Measurements from ENCODE around the gene CYTH1. TPM values are rescaled to one million over a fixed set of nuclear protein-coding genes. Genes with fewer than 3 reads are reported as not detected.
A peak's percentile ranks its signal among the peaks of the same experiment; 100 is the strongest.

CYTH1 gene
- total RNA-seq, 1 donor from 2014 or later = 28.9 TPM

- H3K4me3 ChIP-seq = peak overlapping the region; percentile 61
- H3K4me1 ChIP-seq = peaks cover 92% of the 10 kb centered on the region
- no peaks in the 10 kb centered on the region for H3K9me3 ChIP-seq (replicated peaks)
- intact Hi-C loops (cut with micrococcal nuclease) = no loop called here
- no peak for DNase-seq
- H3K27me3 ChIP-seq (ENCODE audit: low read depth) = no peaks in the 10 kb centered on the region
- no peaks in the 10 kb centered on the region for H3K36me3 ChIP-seq
- TF ChIP-seq, protein P1, sequence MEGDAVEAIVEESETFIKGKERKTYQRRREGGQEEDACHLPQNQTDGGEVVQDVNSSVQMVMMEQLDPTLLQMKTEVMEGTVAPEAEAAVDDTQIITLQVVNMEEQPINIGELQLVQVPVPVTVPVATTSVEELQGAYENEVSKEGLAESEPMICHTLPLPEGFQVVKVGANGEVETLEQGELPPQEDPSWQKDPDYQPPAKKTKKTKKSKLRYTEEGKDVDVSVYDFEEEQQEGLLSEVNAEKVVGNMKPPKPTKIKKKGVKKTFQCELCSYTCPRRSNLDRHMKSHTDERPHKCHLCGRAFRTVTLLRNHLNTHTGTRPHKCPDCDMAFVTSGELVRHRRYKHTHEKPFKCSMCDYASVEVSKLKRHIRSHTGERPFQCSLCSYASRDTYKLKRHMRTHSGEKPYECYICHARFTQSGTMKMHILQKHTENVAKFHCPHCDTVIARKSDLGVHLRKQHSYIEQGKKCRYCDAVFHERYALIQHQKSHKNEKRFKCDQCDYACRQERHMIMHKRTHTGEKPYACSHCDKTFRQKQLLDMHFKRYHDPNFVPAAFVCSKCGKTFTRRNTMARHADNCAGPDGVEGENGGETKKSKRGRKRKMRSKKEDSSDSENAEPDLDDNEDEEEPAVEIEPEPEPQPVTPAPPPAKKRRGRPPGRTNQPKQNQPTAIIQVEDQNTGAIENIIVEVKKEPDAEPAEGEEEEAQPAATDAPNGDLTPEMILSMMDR (IDR thresholded peaks at IDR 0.05; ENCODE audit: borderline replicate concordance) = no peak
- peak overlapping the region; percentile 73 for H3K27ac ChIP-seq (replicated peaks)
These were observed 58.1 kb downstream of the CYTH1 start for GRCh38 chr17:78723957-78724356.

GRCh38 chr17:78723001-78723796 lies 58.9 kb downstream of the CYTH1 start:
- Histone ChIP-seq H3K4me1 (peaks cover 99% of the 10 kb centered on the region), H3K4me3 (peak overlapping the region; percentile 61), H3K27me3 (ENCODE audit: low read depth) (no peaks in the 10 kb centered on the region), H3K36me3 (no peaks in the 10 kb centered on the region), H3K9me3 (replicated peaks) (no peaks in the 10 kb centered on the region), H3K27ac (replicated peaks) (peak overlapping the region; percentile 73)
- TF ChIP-seq, protein P1 (IDR thresholded peaks at IDR 0.05; ENCODE audit: borderline replicate concordance) = no peak
- intact Hi-C loops (cut with micrococcal nuclease) = no loop called here
- DNase-seq = peak; percentile 41

GRCh38 chr17:78722246-78722761 lies 59.8 kb downstream of the CYTH1 start:
- Histone ChIP-seq H3K27ac (replicated peaks) (peak overlapping the region; percentile 73), H3K9me3 (replicated peaks) (no peaks in the 10 kb centered on the region), H3K4me3 (peak overlapping the region; percentile 61), H3K27me3 (ENCODE audit: low read depth) (no peaks in the 10 kb centered on the region), H3K36me3 (no peaks in the 10 kb centered on the region), H3K4me1 (peaks cover 98% of the 10 kb centered on the region)
- intact Hi-C loops (cut with micrococcal nuclease) = no loop called here
- TF ChIP-seq, protein P1 (IDR thresholded peaks at IDR 0.05; ENCODE audit: borderline replicate concordance) = no peak
- DNase-seq = peak; percentile 41

GRCh38 chr17:78719630-78720298 lies 62.3 kb downstream of the CYTH1 start:
- H3K27ac ChIP-seq (replicated peaks) = no peak overlapping the region
- no peaks in the 10 kb centered on the region for H3K36me3 ChIP-seq
- TF ChIP-seq, protein P1 (IDR thresholded peaks at IDR 0.05; ENCODE audit: borderline replicate concordance) = no peak
- no peaks in the 10 kb centered on the region for H3K27me3 ChIP-seq (ENCODE audit: low read depth)
- peaks cover 98% of the 10 kb centered on the region for H3K4me1 ChIP-seq
- intact Hi-C loops (cut with micrococcal nuclease) = no loop called here
- no peak overlapping the region for H3K4me3 ChIP-seq
- DNase-seq = no peak
- no peaks in the 10 kb centered on the region for H3K9me3 ChIP-seq (replicated peaks)

DNA sequence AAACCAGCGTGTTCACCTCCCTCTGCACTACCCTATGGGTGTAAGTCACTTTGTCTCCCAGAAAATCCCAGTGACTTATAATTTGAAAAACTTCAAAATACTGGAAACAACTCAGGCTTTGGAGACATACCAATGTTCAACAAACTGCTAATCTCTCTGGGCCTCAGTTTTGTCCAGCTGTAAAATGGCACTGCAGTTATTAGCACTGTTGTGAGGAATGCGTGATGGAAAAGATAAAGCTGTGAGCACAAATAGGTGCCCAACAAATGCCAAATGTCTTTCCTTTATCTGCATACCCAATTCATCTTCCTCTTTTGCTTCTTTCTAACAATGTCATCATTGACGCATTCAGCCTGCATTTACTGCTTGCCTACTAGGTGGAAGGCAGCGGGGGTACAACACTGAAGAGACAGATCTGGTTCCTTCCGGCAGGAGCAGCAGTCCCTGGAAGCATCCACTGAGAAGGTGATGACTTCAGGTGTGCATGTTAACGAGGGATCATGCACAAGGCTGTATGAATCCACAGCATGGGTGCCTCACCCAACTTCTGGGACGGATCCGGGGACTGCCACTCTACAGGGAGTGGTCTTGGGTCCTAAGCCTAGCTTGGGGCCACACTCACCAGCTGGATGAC lies 63.4 kb downstream of the CYTH1 start:
- no peak overlapping the region for H3K27ac ChIP-seq (replicated peaks)
- intact Hi-C loops (cut with micrococcal nuclease) = no loop called here
- H3K4me1 ChIP-seq = peaks cover 96% of the 10 kb centered on the region

More for the DNA sequence above, 63.4 kb downstream of the CYTH1 start:
- H3K9me3 ChIP-seq (replicated peaks) = no peaks in the 10 kb centered on the region
- no peak for DNase-seq
- no peaks in the 10 kb centered on the region for H3K36me3 ChIP-seq
- TF ChIP-seq, protein P1 (IDR thresholded peaks at IDR 0.05; ENCODE audit: borderline replicate concordance) = no peak
- no peaks in the 10 kb centered on the region for H3K27me3 ChIP-seq (ENCODE audit: low read depth)
- no peak overlapping the region for H3K4me3 ChIP-seq

Measured in left ventricle myocardium inferior (tissue), 1 donor.